ENCODE results near the gene C19orf12. TPM values are rescaled to one million over a fixed set of nuclear protein-coding genes. Genes with fewer than 3 reads are reported as not detected.

C19orf12 gene
- total RNA-seq, 1 experiment from 2014 or later: 10.0 TPM

DNA sequence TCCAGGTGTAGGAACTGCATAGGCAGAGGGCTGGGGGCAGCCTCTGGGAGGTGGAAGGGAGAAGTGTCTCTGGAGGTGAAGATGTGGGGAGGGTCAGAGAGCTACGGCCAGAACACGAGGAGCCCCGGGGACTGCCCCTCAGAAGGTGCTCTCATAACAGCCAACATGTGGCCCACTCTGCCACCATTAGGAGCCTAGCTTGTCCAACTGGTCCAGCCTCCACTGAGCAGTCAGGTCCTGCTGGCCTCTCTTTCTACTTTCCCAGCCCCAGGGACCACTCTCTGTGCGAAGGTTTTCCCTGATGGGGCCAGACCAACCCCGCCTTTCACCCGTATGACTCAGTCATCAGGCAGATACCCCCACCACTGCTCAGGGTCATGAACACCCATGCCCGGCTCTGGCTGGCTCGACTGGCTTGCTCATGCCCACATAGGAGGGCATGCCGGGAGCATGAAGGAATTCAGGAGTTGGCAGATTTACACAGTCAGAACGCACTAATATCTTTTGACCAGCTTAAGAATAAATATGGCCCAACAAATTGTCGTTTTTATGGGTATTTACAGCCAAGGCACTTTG is 37.5 kb upstream of the C19orf12 start:
- ATAC-seq (no peak), DNase-seq (ENCODE audit: low read depth, low spot score) (no peak)
- no peaks in the 10 kb centered on the region for H3K27me3 ChIP-seq (ENCODE audit: insufficient read depth, low read length)
- no TSS peak for BruUV-seq (replicated peaks)
- H3K9ac ChIP-seq (ENCODE audit: low read length): no peak overlapping the region
- ChIA-PET RAD21 (ENCODE audit: low non-redundant PET in 1 of 2, low total read pairs in 2 of 2, uncharacterized antibody in 2 of 2, unreplicated experiment in 2 of 2) (no interaction called here), CTCF (interaction anchor here (1.0 kb wide), 1 partner anchor 36 kb away, joined by 3 read pairs; no protein-coding TSS in a partner anchor), POLR2A (interaction anchor here (0.6 kb wide), 1 partner anchor 30 kb away, joined by 3 read pairs; no protein-coding TSS in a partner anchor)
- no peak overlapping the region for H3K4me3 ChIP-seq (replicated peaks in 1 of 2; ENCODE audit: low read depth in 1 of 2, low read length in 2 of 2)
- H3K27ac ChIP-seq (ENCODE audit: low read depth, low read length): no peak overlapping the region
- no peak for TF ChIP-seq ZNF274 (IDR thresholded peaks at IDR 0.05; ENCODE audit: low read depth, low read length)
- no peak for TF ChIP-seq JUND (IDR thresholded peaks at IDR 0.05)
- H4K20me1 ChIP-seq (ENCODE audit: insufficient read depth): no peaks in the 10 kb centered on the region
- intact Hi-C loops (cut with micrococcal nuclease): no loop called here
- no peaks in the 10 kb centered on the region for H3K9me2 ChIP-seq (ENCODE audit: insufficient read depth)
- H3K4me2 ChIP-seq (ENCODE audit: low read length): no peak overlapping the region
- no peak overlapping the region for H2AFZ ChIP-seq (ENCODE audit: low read depth, low read length, poor library complexity, severe bottlenecking)
- H3K4me1 ChIP-seq (ENCODE audit: control insufficient read depth in 1 of 2, insufficient read depth in 2 of 2, low read length in 2 of 2): no peaks in the 10 kb centered on the region
- no peaks in the 10 kb centered on the region for H3K9me3 ChIP-seq (ENCODE audit: control insufficient read depth in 1 of 2, insufficient read depth in 1 of 2, low read depth in 1 of 2, low read length in 2 of 2)
- H3K79me2 ChIP-seq (ENCODE audit: insufficient read depth, low read length): no peaks in the 10 kb centered on the region
- H3K36me3 ChIP-seq (ENCODE audit: control insufficient read depth in 1 of 2, insufficient read depth in 2 of 2, low read length in 2 of 2): no peaks in the 10 kb centered on the region

DNA sequence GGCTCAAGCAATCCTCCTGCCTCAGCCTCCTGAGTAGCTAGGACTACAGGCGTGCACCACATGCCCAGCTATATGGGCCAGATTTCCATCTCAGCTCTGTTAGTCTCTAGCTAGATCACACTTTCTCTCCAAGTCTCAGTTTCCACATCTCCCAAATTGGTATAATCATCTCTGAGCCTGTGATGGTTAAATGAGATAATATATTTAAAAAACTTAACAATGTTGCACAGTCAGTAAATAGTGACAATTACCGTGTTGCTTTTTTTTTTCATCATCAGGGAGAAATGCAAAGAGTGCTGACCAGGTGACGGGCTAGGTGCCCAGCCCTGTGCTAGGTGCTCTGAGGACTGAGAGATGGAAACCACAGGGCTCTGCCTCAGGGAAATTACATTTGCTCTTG is 36.9 kb upstream of the C19orf12 start:
- Histone ChIP-seq H2AFZ (ENCODE audit: low read depth, low read length, poor library complexity, severe bottlenecking) (no peak overlapping the region), H3K79me2 (ENCODE audit: insufficient read depth, low read length) (no peaks in the 10 kb centered on the region), H3K4me1 (ENCODE audit: control insufficient read depth in 1 of 2, insufficient read depth in 2 of 2, low read length in 2 of 2) (no peaks in the 10 kb centered on the region), H4K20me1 (ENCODE audit: insufficient read depth) (no peaks in the 10 kb centered on the region), H3K9me2 (ENCODE audit: insufficient read depth) (no peaks in the 10 kb centered on the region), H3K4me3 (replicated peaks in 1 of 2; ENCODE audit: low read depth in 1 of 2, low read length in 2 of 2) (no peak overlapping the region), H3K36me3 (ENCODE audit: control insufficient read depth in 1 of 2, insufficient read depth in 2 of 2, low read length in 2 of 2) (no peaks in the 10 kb centered on the region), H3K27me3 (ENCODE audit: insufficient read depth, low read length) (no peaks in the 10 kb centered on the region), H3K9me3 (ENCODE audit: control insufficient read depth in 1 of 2, insufficient read depth in 1 of 2, low read depth in 1 of 2, low read length in 2 of 2) (no peaks in the 10 kb centered on the region), H3K4me2 (ENCODE audit: low read length) (no peak overlapping the region), H3K9ac (ENCODE audit: low read length) (no peak overlapping the region), H3K27ac (ENCODE audit: low read depth, low read length) (no peak overlapping the region)
- POLR2A ChIA-PET: no interaction called here
- CTCF ChIA-PET: interaction anchor here (1.0 kb wide), 1 partner anchor 36 kb away, joined by 3 read pairs; no protein-coding TSS in a partner anchor
- TF ChIP-seq REST (IDR thresholded peaks at IDR 0.05; ENCODE audit: low read depth) (no peak), ELF1 (IDR thresholded peaks at IDR 0.05; ENCODE audit: borderline replicate concordance, low read depth) (no peak), YY1 (IDR thresholded peaks at IDR 0.05; ENCODE audit: extremely low read depth, insufficient replicate concordance, low read depth, low read length) (no peak), SIN3A (IDR thresholded peaks at IDR 0.05; ENCODE audit: low read depth) (no peak), JUND (IDR thresholded peaks at IDR 0.05) (no peak), ZFX (IDR thresholded peaks at IDR 0.05) (no peak), ATF3 (IDR thresholded peaks at IDR 0.05) (no peak), POLR2A (IDR thresholded peaks at IDR 0.05; ENCODE audit: borderline replicate concordance, extremely low read depth, insufficient read depth, insufficient read length) (no peak), ZBTB33 (IDR thresholded peaks at IDR 0.05; ENCODE audit: extremely low read depth, insufficient replicate concordance, low read length) (no peak), TCF7L2 (IDR thresholded peaks at IDR 0.05; ENCODE audit: borderline replicate concordance, extremely low read depth, insufficient read depth, insufficient read length) (no peak), POLR2AphosphoS5 (IDR thresholded peaks at IDR 0.05; ENCODE audit: low read depth, low read length) (no peak)
- TF ChIP-seq, protein P1, sequence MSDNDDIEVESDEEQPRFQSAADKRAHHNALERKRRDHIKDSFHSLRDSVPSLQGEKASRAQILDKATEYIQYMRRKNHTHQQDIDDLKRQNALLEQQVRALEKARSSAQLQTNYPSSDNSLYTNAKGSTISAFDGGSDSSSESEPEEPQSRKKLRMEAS (IDR thresholded peaks at IDR 0.05): no peak
- intact Hi-C loops (cut with micrococcal nuclease): no loop called here
- RAD21 ChIA-PET (ENCODE audit: low non-redundant PET in 1 of 2, low total read pairs in 2 of 2, uncharacterized antibody in 2 of 2, unreplicated experiment in 2 of 2): interaction anchor here in 1 of 2 experiments (0.7 kb wide), 1 partner anchor 124 kb away, joined by 7 read pairs; no protein-coding TSS in a partner anchor
- ATAC-seq (no peak), DNase-seq (ENCODE audit: low read depth, low spot score) (no peak)
- BruUV-seq (replicated peaks): no TSS peak

Data from HCT116 (cell line).